ENCODE results near the gene CHPT1. TPM values are rescaled to one million over a fixed set of nuclear protein-coding genes. Genes with fewer than 3 reads are reported as not detected.
"Not testable (repeated sequence)": the region's sequence is repeated elsewhere in the genome, so short reads cannot be mapped to it uniquely, and the experiment has no call there.

Gene CHPT1
- total and polyA plus RNA-seq, 10 donors: 26.8 to 115 (median 45.3) TPM

DNA sequence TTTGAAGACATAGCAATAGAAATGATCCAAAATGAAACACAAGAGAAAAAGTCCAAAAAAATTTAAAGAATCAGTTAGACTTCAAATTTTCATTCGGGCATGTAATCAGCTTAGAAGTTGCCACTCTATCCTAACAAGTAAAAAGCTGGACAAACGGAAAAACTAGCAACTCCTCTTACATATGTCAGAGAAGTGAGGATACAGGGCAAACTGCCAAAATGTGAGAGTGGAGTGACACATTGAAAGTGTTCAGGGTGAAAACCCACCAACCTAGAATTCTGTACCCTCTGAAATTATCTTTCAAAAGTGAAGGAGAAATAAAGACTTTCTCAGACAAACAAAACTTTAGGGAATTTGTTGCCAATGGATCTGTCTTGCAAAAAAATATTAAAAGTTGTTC lies 42.0 kb upstream of the CHPT1 start:
- TF ChIP-seq CTCF (IDR thresholded peaks at IDR 0.05 in 8 of 11, conservative IDR thresholded peaks at IDR 0.05 in 3 of 11) (no peak), POLR2AphosphoS5 (IDR thresholded peaks at IDR 0.05) (no peak), POLR2A (IDR thresholded peaks at IDR 0.05) (no peak)

DNA sequence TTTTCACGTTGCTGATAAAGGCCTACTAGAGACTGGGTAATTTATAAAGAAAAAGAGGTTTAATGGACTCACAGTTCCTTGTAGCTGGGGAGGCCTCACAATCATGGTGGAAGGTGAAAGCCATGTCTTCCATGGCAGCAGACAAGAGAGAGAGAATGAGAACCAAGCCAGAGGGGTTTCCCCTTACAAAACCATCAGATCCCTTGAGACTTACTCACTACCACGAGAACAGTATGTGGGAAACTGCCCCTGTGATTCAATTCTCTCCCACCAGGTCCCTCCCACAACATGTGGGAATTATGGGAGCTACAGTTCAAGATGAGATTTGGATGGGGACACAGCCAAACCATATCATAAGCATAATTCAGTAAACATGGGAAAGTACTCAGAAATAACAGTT lies 36.8 kb upstream of the CHPT1 start:
- H3K9me3 ChIP-seq; DNase-seq; H3K4me1 ChIP-seq; intact Hi-C loops (cut with DNase I; ENCODE audit: low total_unique reads); H3K4me3 ChIP-seq; H3K36me3 ChIP-seq; H3K27ac ChIP-seq; H3K27me3 ChIP-seq (replicated peaks in 1 of 7): not testable (repeated sequence)
- 63 to 72% (median 66%) methylated on average over 2 of the region's 2 CpGs for WGBS, 5 donors

More for the DNA sequence above, 42.0 kb upstream of the CHPT1 start:
- no peak for DNase-seq
- Histone ChIP-seq H3K27ac (no peak overlapping the region), H3K9me3 (no peaks in the 10 kb centered on the region), H3K4me1 (peaks cover 0 to 4% (median 0%) of the 10 kb centered on the region in 6 donors), H3K27me3 (replicated peaks in 1 of 7) (no peaks in the 10 kb centered on the region), H3K36me3 (no peaks in the 10 kb centered on the region), H3K4me3 (no peak overlapping the region)
- 45 to 78% (median 69%) methylated on average over 2 of the region's 2 CpGs for WGBS, 5 donors
- intact Hi-C loops (cut with DNase I; ENCODE audit: low total_unique reads): no loop called here

DNA sequence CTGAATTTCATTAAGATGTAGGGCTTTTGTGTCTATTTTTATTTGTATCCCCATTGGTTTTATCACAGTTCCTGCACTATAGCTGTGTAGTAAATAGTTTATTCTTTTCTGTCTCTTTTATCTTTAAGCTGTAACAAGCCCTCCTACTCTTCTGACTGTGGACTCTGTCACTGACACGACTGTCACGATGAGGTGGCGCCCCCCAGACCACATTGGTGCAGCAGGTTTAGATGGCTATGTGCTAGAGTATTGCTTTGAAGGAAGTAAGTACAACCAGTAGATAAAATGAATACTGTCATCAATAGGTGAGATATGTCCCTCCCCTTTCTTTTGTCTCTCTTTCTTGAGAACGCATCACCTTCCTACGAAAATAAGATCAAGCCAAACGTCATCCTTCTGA lies 34.1 kb upstream of the CHPT1 start:
- H3K27ac ChIP-seq: no peak overlapping the region
- H3K27me3 ChIP-seq (replicated peaks in 1 of 7): no peaks in the 10 kb centered on the region
- 83 to 94% (median 91%) methylated on average over 6 of the region's 6 CpGs for WGBS, 5 donors
- H3K36me3 ChIP-seq: no peaks in the 10 kb centered on the region
- intact Hi-C loops (cut with DNase I; ENCODE audit: low total_unique reads): no loop called here
- H3K4me1 ChIP-seq: no peaks in the 10 kb centered on the region
- no peak for DNase-seq
- no peak overlapping the region for H3K4me3 ChIP-seq
- TF ChIP-seq POLR2A (IDR thresholded peaks at IDR 0.05) (no peak), CTCF (IDR thresholded peaks at IDR 0.05 in 8 of 11, conservative IDR thresholded peaks at IDR 0.05 in 3 of 11) (no peak), POLR2AphosphoS5 (IDR thresholded peaks at IDR 0.05) (no peak)
- no peaks in the 10 kb centered on the region for H3K9me3 ChIP-seq

GRCh38 chr12:101664992-101665391 lies 32.4 kb upstream of the CHPT1 start:
- Histone ChIP-seq H3K36me3 (no peaks in the 10 kb centered on the region), H3K4me3 (no peak overlapping the region), H3K9me3 (no peaks in the 10 kb centered on the region), H3K27me3 (replicated peaks in 1 of 7) (no peaks in the 10 kb centered on the region), H3K4me1 (peaks cover 0 to 8% (median 4%) of the 10 kb centered on the region in 6 donors), H3K27ac (no peak overlapping the region)
- 82 to 93% (median 87%) methylated on average over 7 of the region's 7 CpGs for WGBS, 5 donors
- DNase-seq: no peak
- intact Hi-C loops (cut with DNase I; ENCODE audit: low total_unique reads): no loop called here
- TF ChIP-seq POLR2A (IDR thresholded peaks at IDR 0.05) (no peak), CTCF (IDR thresholded peaks at IDR 0.05 in 8 of 11, conservative IDR thresholded peaks at IDR 0.05 in 3 of 11) (no peak), POLR2AphosphoS5 (IDR thresholded peaks at IDR 0.05) (no peak)

Measured in spleen (tissue), 11 donors.